Activated T-helper 17 cell treated with anti-CD3 and anti-CD28 coated beads, Interleukin-2, amount 50 U/mL, for 72 hours (primary cell): Measurements from ENCODE around the gene LMNTD2. TPM values are rescaled to one million over a fixed set of nuclear protein-coding genes. Genes with fewer than 3 reads are reported as not detected.
A peak's percentile ranks its signal among the peaks of the same experiment; 100 is the strongest.

Source experiments
- ATAC-seq: fragments of 150-1000 bp; cut with Tn5 transposase; replicated peaks from 2 replicates; pipeline ENCODE4 v1.10.0; 2021; ENCODE audit warnings: mild to moderate bottlenecking, moderate library complexity
- H3K27ac Mint-ChIP-seq: one replicate; pipeline ENCODE4 v1.8.0; 2022; ENCODE audit warnings: mixed read lengths
- H3K27me3 Mint-ChIP-seq: one replicate; pipeline ENCODE4 v1.8.0; 2022; ENCODE audit warnings: mixed read lengths
- H3K36me3 Mint-ChIP-seq: one replicate; pipeline ENCODE4 v1.8.0; 2022; ENCODE audit warnings: low read depth, mild to moderate bottlenecking, mixed read lengths
- H3K4me1 Mint-ChIP-seq: one replicate; pipeline ENCODE4 v1.8.0; 2022; ENCODE audit warnings: mixed read lengths
- H3K4me3 Mint-ChIP-seq: one replicate; pipeline ENCODE4 v1.8.0; 2022; ENCODE audit warnings: mild to moderate bottlenecking, mixed read lengths
- H3K9me3 Mint-ChIP-seq: one replicate; pipeline ENCODE4 v1.8.0; 2022; ENCODE audit warnings: mixed read lengths
- total RNA-seq, 2 donors: library from RNA; stranded (reverse); gene quantifications; one replicate each; pipeline ENCODE4 v1.2.3, GENCODE V29; 2022

LMNTD2 gene
- total RNA-seq, 2 donors from 2014 or later = 2.7 to 6.6 TPM

DNA sequence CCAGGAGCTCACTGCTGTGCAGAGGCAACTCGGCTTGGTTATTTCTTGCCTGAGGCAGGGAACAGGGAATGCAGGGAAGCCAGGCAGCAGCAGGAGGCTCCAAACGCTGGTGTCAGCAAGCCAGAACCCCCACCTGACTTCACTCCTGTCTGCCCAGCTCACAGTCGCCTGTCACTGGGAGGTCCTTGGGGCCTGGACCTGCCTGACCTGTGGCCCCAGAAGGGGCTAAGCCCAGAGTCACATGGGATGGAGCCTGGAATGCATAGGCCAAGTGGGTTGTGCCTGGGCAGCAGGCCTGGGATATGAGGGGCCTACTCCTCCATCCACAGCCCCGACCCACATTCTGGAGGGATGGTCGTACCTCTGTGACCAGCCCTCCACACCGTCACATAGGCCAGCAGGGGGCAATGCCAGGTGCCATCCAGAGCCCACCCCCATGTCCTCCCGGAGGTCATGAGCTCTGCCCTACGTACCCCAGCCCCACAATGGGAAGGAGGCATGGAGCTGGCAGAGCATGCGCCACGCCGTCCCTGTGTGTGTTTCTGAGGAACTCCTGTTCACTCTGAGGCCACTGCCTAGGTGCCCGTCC lies 5.5 kb upstream of the LMNTD2 start:
- H3K4me1 Mint-ChIP-seq = no peaks in the 10 kb centered on the region
- H3K27ac Mint-ChIP-seq = no peak overlapping the region
- ATAC-seq = no peak
- no peaks in the 10 kb centered on the region for H3K27me3 Mint-ChIP-seq
- peak overlapping the region; percentile 86 for H3K4me3 Mint-ChIP-seq
- H3K36me3 Mint-ChIP-seq = peaks cover 29% of the 10 kb centered on the region
- H3K9me3 Mint-ChIP-seq = no peaks in the 10 kb centered on the region

DNA sequence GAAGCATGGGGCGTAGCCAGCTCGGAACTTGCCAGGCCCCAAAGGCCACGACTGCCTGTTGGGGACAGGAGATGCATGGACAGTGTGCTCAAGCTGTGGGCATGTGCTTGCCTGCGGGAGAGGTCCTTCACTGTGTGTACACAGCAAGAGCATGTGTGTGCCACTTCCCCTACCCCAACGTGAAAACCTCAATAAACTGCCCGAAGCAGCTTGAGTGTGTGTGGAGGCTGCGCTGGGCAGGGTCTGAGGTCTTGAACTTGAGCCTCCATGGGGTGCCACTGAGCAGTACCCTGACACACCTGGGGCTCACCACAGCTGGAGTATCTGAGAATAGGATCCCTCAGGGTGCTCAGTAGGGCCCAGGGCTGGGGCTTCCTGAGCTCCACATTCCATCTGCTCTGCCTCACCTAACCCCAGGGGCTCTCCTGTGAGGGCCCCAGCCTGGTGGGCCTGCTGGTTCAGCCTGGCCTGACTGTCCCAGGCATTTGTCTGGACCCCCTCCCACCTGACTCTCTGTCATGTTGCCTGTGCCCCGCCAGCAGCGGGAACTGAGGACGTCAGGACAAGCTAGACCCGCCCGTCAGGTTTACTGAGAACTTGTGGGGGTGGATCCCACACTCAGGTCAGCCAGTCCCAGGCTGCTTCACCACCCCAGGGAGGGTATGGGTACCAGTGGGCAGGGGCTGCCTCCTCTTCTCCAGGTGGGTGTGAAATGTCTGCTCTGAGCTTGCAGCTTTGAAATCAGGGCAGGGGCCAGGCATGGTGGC lies 3.5 kb upstream of the LMNTD2 start:
- ATAC-seq = no peak
- no peak overlapping the region for H3K4me3 Mint-ChIP-seq
- no peaks in the 10 kb centered on the region for H3K9me3 Mint-ChIP-seq
- H3K27ac Mint-ChIP-seq = no peak overlapping the region
- no peaks in the 10 kb centered on the region for H3K4me1 Mint-ChIP-seq
- peaks cover 29% of the 10 kb centered on the region for H3K36me3 Mint-ChIP-seq
- H3K27me3 Mint-ChIP-seq = no peaks in the 10 kb centered on the region

DNA sequence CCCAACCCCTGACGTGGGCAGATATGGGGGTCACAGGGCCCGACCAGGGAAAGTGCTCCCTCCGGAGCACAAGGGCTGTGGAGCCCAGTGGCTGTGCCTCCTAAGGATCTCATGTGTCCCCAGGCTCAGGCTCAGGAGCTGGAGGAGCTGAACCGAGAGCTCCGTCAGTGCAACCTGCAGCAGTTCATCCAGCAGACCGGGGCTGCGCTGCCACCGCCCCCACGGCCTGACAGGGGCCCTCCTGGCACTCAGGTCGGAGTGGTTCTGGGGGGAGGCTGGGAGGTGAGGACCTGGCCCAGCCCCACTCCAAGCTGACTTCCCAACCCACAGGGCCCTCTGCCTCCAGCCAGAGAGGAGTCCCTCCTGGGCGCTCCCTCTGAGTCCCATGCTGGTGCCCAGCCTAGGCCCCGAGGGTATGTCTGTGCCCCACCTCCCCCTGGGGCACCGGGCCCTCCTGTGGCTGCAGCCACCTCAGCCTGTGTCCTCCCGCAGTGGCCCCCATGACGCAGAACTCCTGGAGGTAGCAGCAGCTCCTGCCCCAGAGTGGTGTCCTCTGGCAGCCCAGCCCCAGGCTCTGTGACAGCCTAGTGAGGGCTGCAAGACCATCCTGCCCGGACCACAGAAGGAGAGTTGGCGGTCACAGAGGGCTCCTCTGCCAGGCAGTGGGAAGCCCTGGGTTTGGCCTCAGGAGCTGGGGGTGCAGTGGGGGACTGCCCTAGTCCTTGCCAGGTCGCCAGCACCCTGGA lies 2.7 kb upstream of the LMNTD2 start:
- H3K27ac Mint-ChIP-seq = no peak overlapping the region
- no peaks in the 10 kb centered on the region for H3K4me1 Mint-ChIP-seq
- peaks cover 29% of the 10 kb centered on the region for H3K36me3 Mint-ChIP-seq
- ATAC-seq = no peak
- H3K4me3 Mint-ChIP-seq = no peak overlapping the region
- no peaks in the 10 kb centered on the region for H3K9me3 Mint-ChIP-seq
- no peaks in the 10 kb centered on the region for H3K27me3 Mint-ChIP-seq

DNA sequence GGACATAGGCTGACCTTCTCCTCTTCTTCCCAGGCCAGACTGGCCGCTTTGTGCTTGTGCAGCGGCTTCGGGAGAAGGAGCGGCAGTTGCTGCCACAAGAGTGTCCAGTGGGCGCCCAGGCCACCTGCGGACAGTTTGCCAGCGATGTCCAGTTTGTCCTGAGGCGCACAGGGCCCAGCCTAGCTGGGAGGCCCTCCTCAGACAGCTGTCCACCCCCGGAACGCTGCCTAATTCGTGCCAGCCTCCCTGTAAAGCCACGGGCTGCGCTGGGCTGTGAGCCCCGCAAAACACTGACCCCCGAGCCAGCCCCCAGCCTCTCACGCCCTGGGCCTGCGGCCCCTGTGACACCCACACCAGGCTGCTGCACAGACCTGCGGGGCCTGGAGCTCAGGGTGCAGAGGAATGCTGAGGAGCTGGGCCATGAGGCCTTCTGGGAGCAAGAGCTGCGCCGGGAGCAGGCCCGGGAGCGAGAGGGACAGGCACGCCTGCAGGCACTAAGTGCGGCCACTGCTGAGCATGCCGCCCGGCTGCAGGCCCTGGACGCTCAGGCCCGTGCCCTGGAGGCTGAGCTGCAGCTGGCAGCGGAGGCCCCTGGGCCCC lies 1.6 kb upstream of the LMNTD2 start:
- Mint-ChIP-seq H3K36me3 (peaks cover 21% of the 10 kb centered on the region), H3K4me3 (peak overlapping the region; percentile 88), H3K4me1 (no peaks in the 10 kb centered on the region), H3K9me3 (no peaks in the 10 kb centered on the region), H3K27ac (no peak overlapping the region), H3K27me3 (no peaks in the 10 kb centered on the region)
- no peak for ATAC-seq

DNA sequence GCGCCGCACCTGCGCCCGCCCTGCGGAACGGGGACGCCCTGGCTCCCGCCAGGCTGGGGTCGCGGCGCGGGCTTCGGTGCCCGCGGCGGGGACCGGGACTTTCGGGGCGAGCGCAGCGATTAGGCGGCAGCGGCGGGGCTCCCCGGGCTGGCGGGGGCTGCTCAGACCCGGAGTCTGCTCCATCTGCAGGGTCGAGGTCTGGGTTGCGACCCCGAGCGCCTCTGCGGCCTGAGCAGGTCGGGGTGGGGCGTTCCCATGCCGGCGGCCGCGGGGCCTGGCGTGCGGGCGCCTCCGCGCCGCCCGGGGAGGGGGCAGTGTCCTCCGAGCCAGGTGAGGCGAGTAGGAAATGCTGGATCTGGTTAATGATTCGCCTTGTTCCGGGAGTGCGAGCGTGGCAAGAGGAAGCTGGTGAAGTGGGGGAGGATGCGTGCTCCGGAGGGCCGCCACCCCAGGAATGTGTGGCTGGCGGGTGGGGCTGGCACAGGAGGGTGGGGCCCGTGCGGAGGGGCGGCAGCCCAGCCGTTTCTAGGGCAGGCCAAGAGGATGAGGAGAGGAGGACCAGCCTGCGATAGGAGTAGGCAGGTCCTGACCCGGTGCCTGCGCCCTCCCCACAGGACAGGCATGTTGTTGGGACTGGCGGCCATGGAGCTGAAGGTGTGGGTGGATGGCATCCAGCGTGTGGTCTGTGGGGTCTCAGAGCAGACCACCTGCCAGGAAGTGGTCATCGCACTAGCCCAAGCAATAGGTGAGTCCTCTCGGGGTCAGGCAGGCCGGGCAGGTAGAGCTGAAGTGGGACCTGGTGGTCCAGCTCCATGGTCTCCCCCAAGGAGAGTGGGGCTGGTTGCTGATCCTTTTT lies 838 bp upstream of the LMNTD2 start:
- no peaks in the 10 kb centered on the region for H3K4me1 Mint-ChIP-seq
- H3K27me3 Mint-ChIP-seq = no peaks in the 10 kb centered on the region
- peak overlapping the region; percentile 59 for H3K27ac Mint-ChIP-seq
- H3K36me3 Mint-ChIP-seq = peaks cover 13% of the 10 kb centered on the region
- ATAC-seq = peak; percentile 43
- H3K9me3 Mint-ChIP-seq = no peaks in the 10 kb centered on the region
- peak overlapping the region; percentile 88 for H3K4me3 Mint-ChIP-seq

DNA sequence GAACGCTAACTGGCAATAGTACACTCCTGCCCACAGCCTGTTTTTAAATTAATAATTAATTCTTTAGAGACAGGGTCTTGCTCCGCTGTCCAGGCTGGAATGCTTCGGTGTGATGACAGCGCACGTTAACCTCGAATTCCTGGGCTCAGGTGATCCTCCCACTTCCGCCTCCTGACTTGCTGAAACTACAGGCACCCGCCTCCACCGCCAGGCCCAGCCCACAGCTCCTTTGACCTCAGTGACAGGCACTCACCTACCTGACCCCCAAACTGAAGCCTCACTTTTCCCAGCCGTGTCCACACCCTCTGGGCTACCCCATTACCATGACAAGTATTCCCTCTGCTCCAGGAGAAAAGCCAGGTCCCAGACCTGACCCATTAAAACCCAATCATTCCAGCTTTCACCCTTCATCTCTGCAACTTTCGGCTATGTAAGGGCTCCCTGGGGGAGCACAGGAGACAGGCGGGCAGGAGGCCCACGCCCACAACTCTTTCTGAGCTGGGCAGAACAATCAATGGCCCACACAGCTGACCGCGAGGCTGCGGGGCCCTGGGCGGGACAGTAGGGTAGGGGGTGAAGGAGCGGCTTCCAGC lies 730 bp downstream of the LMNTD2 start:
- Mint-ChIP-seq H3K27ac (no peak overlapping the region), H3K27me3 (no peaks in the 10 kb centered on the region), H3K4me3 (peak overlapping the region; percentile 67), H3K36me3 (peaks cover 11% of the 10 kb centered on the region), H3K9me3 (no peaks in the 10 kb centered on the region), H3K4me1 (no peaks in the 10 kb centered on the region)
- ATAC-seq = no peak

DNA sequence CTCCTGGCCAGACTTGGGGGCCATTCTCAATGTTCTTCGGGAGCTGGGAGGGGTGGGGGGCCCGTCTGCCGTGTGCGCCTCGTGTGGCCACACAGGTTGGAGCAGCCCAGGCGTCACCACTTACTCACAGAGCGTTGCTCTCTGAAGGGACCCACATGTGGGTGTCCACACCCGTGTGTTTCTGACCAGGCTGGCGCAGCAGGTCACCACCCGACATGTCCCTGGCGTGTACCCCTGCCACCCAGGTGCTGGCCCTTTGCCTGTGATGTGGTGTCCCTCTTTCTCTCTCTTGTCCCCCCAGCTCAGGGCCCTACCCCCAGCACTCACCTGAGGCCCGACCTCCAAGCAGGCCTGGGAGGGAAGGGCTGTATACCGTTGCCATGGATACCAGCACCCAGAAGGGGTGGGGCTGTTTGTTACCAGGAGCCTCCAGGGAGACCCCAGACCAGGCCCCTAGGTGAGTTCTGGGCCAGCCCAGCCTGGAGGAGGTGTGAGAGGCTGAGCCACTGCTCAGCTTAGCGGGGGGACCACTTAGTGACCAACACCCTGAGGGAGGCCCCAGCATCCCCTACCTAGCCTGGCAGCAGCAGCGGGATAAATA lies 1.4 kb downstream of the LMNTD2 start:
- no peaks in the 10 kb centered on the region for H3K9me3 Mint-ChIP-seq
- ATAC-seq = no peak
- no peaks in the 10 kb centered on the region for H3K27me3 Mint-ChIP-seq
- peaks cover 11% of the 10 kb centered on the region for H3K36me3 Mint-ChIP-seq
- H3K4me1 Mint-ChIP-seq = no peaks in the 10 kb centered on the region
- no peak overlapping the region for H3K27ac Mint-ChIP-seq
- H3K4me3 Mint-ChIP-seq = peak overlapping the region; percentile 67

DNA sequence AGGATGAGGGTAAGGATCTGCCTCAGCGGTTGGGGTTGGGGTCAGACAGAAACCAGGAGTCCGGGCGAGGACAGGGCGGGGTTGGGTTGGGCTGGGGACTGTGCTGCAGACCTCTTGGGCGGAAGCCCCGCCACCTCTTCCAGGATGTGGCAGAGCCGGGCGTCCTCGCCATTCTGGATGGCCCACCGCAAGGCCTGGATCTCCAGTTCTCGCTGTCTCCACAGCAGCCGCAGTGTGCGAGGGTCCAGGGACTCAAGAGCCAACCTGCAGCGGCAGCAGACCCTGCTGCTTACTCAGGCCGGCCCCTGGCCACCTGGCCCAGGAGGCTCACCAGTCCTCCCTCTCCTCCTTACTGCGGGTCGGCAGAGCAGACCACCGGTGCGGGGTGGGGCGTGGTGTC lies 2.0 kb downstream of the LMNTD2 start:
- H3K36me3 Mint-ChIP-seq = peaks cover 7% of the 10 kb centered on the region
- no peaks in the 10 kb centered on the region for H3K27me3 Mint-ChIP-seq
- H3K9me3 Mint-ChIP-seq = no peaks in the 10 kb centered on the region
- no peak for ATAC-seq
- H3K4me1 Mint-ChIP-seq = no peaks in the 10 kb centered on the region
- no peak overlapping the region for H3K4me3 Mint-ChIP-seq
- H3K27ac Mint-ChIP-seq = no peak overlapping the region

DNA sequence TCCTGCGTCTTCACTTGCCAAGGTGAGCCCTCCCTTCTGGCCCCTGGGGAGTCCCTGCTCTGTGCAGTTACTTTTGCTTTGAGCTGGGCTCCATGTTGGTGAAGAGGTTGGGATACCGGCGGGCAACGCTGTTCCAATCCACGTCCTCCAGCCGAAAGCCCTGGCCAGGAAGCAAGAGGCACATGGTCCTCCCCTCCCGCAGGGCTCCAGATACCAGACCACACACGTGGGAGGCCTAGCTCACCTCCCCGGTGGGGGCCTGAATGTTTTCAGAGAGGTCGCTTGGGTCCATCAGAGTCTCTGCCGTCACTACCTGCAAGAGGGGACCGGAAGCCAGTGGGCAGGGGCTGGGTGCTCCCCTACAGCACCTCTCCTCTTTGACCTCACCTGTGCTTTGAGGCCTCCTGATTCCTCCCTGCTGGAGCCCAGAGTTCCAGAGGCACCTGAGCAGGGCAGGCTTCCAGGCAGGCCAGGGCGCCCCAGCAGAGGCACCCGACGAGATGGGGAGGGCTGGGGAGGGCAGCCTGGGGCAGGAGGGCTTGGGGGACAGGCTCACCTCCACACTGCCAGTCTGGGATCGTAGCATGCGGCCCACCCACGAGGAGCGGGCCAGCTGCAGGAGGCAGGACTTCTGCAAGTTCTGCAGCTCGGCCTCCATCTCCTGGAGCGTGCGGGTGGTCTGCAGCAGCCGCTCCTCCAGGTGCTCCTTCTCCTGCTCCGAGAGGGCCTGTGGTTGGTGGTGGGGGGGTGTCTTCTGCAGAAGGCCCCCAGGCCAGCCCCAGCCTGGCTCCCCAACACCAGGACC lies 3.0 kb downstream of the LMNTD2 start:
- no peak for ATAC-seq
- no peaks in the 10 kb centered on the region for H3K27me3 Mint-ChIP-seq
- H3K4me3 Mint-ChIP-seq = peak overlapping the region; percentile 20
- H3K9me3 Mint-ChIP-seq = no peaks in the 10 kb centered on the region
- H3K36me3 Mint-ChIP-seq = peaks cover 6% of the 10 kb centered on the region
- H3K27ac Mint-ChIP-seq = no peak overlapping the region
- no peaks in the 10 kb centered on the region for H3K4me1 Mint-ChIP-seq

DNA sequence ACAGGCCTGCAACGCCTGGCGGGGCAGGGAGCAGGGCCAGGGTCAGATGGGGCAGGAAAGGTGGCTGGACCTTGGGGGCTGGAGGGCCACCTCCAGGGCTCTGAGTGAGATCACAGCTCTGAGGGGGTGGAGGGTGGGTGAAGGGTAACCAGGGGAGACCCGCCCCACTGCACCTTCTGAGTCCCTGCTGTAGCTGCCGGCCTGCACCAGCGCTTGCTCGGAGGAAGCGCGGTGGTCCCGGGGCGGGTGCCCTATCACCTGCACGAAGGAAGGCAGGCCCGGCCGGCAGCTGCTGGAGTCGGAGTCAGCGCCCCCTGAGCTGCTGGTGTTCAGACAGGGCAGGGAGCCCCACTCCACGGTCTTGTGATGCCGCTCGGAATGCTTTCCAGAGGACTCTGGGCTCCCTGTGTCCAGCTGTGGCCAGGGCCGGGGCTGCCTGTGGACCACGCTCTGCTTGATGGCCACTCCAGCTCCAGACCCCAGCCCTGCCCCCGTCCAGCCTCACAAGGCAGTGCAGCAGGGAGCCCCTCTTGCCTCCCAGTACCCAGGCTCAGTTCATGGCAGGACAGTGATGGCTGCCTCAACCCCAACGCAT lies 3.8 kb downstream of the LMNTD2 start:
- H3K4me3 Mint-ChIP-seq = peak overlapping the region; percentile 20
- ATAC-seq = no peak
- H3K4me1 Mint-ChIP-seq = no peaks in the 10 kb centered on the region
- no peaks in the 10 kb centered on the region for H3K27me3 Mint-ChIP-seq
- H3K9me3 Mint-ChIP-seq = no peaks in the 10 kb centered on the region
- no peak overlapping the region for H3K27ac Mint-ChIP-seq
- H3K36me3 Mint-ChIP-seq = peaks cover 6% of the 10 kb centered on the region

DNA sequence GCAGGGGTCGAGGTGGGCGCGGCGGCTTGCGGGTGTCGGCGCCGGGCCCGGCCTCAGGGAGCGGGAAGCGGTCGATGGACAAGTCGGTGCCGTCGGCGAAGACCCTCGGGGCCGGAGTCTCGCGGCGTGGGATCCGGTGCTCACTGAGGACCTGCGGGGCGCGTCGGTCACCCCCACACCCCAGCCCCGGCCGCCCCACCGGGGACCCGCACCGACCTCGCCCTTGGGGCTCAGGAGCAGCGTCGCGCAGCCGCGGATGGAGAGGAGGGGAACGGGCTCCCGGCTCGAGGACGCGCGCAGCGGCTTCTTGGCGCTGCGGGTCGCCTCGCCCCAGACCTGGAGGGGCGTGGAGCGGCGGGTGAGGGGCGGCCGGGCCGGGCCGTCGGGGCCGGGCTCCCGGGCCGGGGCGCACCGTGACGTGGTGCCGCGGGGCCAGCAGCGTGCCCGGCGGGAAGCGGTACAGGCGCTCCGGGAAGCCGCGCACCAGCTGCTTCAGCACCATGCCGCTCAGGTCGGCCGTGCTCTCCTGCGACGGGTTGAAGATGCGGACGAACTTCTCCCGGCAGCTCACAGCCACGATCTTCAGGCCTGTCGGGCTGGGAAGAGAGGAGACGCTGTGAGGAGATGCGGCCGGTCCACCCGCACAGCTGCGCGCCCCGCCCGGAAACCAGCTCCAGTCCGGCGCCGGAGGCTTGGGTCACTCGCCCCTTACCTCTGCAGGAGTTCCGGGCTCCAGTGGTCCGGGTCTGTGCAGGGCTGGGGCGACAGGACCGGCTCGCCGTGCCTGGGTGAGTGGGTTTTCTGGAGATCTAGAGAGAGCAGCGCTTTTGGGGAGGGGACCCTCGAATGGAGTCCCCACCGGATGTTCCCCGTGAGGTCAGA lies 4.5 kb downstream of the LMNTD2 start:
- H3K9me3 Mint-ChIP-seq = no peaks in the 10 kb centered on the region
- no peak overlapping the region for H3K27ac Mint-ChIP-seq
- H3K36me3 Mint-ChIP-seq = no peaks in the 10 kb centered on the region
- no peaks in the 10 kb centered on the region for H3K4me1 Mint-ChIP-seq
- no peaks in the 10 kb centered on the region for H3K27me3 Mint-ChIP-seq
- ATAC-seq = no peak
- no peak overlapping the region for H3K4me3 Mint-ChIP-seq
